ENCODE measurements around the gene CHD1.

CHD1 gene

DNA sequence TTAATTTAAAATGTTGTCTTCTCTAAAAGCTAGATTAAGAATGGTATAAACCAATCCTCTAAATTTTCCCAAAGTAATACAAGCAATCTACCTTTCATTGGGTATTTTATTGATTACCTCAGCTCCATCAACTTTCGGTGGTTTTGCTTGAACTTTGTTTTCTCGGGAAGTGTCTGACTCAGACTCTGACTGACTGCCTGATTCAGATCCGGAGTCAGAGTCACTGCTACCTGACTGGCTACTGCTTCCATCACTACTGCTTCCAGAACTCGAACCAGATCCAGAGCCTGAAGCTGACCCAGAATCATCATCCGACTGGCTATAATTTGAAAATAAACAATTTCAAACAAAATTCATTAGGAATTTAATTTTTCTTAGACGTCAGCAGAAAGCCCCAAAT lies 24.0 kb downstream of the CHD1 start:
- no peak for DNase-seq (ENCODE audit: low read depth, low spot score)

DNA sequence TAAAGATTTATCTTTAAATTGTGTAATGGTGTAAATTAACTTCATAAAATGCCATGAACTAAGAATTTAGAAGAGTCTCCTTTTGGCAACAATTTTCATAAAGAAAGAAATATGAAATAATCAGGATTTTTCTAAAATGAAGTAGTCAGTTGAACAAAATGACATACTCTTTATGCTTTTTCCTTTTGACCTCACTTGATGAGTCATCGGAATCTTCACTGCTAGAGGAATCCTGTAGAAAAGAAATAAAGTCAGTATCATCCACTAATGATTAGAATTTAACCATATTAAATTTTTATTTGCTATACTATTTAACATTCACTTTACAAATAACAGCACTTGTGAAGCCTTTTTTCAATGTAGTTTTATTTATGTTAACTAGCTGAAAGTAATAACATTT lies 26.1 kb downstream of the CHD1 start:
- DNase-seq (ENCODE audit: low read depth, low spot score): no peak

DNA sequence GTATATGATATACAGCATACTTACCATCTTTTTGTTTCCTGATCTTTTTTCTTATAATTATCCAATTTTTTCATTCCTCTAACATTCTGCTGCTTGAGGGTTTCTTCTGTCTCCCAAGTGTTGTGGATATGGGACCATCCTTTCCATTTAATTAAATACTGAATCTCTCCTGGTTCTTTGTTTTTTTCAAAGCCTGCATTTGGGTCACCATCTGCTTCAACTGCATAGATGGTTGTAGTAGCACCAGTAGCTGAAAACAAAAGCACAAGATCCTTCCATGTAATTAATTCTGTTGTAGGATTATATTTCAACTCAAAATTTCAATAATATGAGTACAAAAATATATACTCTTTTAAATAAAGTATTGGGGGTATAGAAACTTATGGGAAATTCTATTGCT lies 29.4 kb downstream of the CHD1 start:
- no peak for DNase-seq (ENCODE audit: low read depth, low spot score)

DNA sequence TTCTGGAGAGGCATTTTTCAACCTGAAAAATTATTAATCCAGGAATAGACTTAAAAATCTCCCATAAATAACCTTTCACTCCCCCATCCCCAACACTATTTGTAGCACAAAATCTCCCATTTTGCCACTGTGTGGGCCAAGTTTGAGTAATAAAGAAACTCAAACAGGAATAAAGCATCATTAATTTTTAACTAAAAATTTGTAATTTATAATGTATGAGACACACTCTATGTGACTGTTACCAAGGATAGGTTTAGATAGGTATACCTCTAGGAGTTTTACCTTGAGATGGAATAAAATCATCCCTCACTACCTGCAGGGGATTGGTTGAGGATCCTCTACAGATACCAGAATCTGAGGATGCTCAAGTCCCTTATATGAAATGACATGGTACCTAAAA lies 30.1 kb downstream of the CHD1 start:
- no peak for DNase-seq (ENCODE audit: low read depth, low spot score)

DNA sequence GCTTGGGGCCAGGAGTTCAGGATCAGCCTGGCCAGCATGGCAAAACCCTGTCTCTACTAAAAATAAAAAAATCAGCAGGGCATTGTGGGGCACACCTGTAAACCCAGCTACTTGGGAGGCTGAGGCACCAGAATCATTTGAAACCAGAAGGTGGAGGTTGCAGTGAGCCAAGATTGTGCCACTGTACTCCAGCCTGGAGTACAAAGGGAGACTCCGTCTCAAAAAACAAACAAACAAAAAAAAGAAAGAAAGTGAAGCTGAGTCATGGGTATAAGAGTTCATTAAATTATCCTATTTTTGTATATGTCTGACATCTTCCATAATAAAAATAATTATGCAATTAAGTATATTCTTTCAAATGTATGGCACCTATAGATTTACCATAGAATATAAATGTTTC lies 37.2 kb downstream of the CHD1 start:
- DNase-seq (ENCODE audit: low read depth, low spot score): no peak

DNA sequence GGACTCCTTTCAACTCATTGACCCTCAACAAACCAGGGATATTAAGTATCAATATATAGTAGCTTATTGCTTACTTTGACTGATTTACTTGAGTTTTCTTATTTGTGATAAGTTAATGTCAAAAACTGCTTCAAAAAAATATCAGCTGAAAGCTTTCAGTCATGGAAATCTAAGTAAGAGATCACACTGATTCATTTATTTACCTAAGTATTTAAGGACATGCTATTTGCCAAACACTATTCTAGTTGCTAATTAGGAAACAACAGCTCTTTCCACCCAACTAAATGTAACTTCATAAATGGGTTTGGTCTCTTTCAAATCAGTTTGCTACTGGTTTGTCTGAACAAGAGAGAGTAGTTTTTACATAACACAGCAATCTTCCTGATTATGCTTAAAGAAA lies 48.2 kb downstream of the CHD1 start:
- DNase-seq (ENCODE audit: low read depth, low spot score): no peak

DNA sequence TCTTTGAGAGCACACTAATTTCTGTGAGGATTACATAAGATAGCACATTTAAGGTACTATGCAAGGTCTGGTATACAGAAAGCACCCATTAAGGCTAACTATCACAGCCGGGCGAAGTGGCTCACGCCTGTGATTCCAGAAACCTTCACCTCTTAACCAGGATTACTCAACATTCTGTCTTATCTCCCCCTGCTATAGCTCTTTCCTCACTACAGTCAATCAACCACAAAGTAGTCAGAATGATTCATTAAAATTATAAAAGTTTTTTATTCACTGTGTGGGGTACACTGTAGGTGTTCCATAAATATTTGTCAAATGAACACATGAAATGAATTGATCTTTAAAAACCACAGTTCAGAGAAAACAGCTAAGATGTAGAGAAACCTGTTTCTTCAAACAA lies 48.7 kb downstream of the CHD1 start:
- no peak for DNase-seq (ENCODE audit: low read depth, low spot score)

DNA sequence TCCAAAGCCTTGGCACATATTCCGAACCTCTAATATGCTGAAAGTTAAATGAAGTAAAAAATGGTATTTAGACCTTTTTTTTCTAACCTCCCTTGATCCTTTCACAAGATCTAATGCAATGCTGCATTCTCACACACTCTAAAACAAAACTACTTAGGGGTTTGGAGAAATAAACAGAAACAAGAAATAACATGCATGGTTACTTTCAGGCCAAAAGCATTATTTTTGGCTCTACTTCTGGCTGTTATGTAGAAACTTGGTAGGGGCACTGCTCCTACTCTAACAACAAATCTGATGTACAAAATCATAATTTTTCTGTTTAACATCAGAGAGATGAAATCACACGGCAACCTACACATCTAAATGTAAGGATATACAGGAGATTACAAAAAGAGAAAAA lies 51.2 kb downstream of the CHD1 start:
- DNase-seq (ENCODE audit: low read depth, low spot score): no peak

DNA sequence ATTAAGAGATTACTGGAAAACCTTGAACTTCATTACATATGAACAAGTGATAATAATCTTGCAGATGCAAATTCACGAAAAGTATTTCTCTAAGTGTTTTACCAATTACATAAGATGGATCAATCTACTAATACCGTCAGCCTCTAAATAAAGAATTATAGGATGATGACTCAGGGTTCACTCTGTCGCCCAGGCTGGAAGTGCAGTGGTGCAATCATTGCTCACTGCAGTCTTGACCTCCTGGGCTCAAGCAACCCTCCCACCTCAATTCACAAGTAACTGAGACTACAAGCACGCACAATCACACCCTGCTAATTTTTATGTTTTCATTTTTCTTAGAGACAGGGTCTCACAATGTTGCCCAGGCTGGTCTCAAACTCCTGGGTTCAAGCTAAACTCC lies 56.1 kb downstream of the CHD1 start:
- DNase-seq (ENCODE audit: low read depth, low spot score): no peak

DNA sequence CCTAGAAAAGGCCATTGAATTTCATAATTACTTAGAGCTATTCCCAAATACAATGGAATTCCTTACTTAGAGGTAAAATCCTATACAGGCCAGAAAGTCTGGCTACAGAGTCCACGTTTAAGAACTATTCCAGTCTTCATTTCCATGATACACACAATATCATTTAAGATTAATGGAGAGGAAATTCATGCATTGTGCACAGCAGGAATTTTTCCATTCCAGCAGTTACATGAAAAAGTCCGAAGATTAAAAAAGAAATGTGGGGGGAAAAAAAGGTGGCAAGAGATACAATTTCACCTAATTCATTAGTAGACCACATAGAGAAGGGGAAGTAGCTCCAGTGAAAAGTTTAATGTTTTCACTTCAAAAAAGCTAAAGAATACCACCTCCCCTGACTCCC lies 63.1 kb downstream of the CHD1 start:
- no peak for DNase-seq (ENCODE audit: low read depth, low spot score)

DNA sequence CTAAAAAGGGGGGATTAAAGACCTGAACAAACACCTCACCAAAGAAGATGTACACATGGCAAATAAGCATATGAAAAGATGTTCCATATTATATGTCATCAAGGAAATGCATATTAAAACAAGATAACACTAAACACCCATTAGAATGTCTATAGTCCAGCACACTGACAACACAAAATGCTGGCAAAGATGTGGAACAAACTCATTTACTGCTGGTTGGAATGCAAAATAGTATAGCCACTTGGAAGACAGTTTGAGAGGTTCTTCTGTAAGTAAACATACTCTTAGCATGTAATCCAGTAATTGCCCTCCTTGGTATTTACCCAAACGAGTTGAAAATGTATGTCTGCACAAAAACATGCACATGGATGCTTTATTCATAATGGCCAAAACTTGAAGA lies 81.8 kb downstream of the CHD1 start:
- DNase-seq (ENCODE audit: low read depth, low spot score): no peak

DNA sequence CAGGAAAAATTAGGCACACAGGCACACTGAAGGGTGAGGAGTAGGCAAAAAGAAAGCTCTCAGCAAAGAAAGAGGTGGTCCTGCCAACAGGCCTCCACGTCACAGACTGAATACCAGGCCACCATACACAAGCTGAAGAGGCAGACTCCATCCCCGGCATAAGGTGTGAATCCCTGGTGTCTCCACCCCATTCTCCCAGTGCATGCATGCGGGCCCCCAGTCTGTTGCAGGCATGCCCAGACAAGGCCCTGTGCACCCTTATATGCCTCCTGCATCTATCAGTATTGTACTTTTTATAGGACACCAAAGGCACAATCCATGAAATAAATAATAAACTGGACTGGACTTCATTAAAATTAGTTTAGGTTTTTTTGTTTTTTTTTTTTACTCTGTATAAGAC lies 82.3 kb downstream of the CHD1 start:
- DNase-seq (ENCODE audit: low read depth, low spot score): no peak

DNA sequence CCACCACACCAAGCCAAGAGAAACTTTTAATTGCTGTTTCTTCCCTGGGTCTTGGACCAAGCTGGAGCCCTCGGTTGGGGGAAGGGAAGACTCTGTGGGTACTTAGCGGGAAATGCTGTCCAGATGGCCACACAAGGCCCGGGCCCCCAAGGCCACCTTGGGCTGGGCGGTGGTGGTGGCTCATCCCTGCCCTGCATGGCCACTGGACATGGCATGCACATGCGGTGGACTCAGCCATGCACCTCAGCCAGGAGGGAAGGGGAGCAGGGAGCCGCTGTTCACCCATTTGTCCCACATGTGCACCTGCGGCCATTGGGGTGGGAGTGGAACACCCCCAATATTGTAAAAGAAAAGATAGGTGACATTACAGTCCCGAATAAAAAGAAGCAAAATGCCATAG lies 82.9 kb downstream of the CHD1 start:
- DNase-seq (ENCODE audit: low read depth, low spot score): no peak

DNA sequence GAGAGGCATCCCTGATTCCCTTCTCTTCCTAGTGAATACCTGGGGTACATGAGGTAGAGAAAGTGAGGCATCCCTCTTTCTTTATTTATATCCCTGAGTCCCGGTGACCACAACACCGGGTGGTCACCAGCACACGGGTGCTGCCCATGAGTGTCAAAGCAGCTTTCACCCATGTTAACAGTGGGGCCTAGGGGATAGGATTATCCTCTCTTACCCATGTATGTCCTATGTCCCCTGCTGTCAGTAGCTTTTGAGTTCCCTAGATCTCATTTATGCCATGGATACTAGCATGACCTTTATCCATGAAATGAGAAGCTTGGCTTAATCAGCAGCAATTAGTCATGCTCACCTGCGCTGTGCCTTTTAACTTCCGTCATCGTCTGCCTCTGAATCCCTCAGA lies 83.9 kb downstream of the CHD1 start:
- DNase-seq (ENCODE audit: low read depth, low spot score): no peak

DNA sequence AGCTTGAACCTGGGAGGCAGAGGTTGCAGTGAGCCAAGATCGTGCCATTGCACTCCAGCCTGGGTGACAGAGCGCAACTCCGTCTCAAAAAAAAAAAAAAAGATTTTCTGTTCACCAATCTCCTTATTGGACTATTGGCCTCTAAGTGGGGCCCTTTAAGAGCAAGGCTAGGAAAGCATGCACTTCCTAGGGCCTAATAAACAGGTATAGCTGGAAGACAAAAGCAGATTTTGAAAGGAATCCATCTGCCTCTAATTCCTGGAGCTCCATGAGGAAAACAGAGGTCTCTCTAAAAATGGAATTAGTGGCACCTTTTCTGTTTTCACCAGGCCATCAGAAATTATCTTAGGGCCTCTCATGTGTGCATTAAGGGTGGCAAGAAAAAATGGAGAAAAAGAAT lies 85.3 kb downstream of the CHD1 start:
- DNase-seq (ENCODE audit: low read depth, low spot score): no peak

DNA sequence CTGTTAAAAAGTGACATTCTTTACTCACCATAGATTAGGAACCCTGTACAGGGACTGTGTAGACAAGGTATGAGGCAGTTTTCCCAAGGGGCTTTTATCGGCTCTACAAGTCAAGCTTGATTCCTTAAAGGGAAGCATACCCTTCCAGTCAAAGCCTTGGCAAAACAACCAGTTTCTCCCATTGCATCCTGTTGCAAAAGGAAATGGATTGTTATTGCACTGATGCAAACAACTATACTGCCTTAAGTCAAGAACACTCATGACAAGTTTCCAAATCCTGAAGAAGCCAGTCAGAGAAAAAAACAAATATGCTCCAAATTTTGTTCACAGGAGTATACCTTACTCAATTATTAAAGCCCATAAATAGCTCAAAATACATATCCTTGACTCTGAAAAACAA lies 87.9 kb downstream of the CHD1 start:
- no peak for DNase-seq (ENCODE audit: low read depth, low spot score)

DNA sequence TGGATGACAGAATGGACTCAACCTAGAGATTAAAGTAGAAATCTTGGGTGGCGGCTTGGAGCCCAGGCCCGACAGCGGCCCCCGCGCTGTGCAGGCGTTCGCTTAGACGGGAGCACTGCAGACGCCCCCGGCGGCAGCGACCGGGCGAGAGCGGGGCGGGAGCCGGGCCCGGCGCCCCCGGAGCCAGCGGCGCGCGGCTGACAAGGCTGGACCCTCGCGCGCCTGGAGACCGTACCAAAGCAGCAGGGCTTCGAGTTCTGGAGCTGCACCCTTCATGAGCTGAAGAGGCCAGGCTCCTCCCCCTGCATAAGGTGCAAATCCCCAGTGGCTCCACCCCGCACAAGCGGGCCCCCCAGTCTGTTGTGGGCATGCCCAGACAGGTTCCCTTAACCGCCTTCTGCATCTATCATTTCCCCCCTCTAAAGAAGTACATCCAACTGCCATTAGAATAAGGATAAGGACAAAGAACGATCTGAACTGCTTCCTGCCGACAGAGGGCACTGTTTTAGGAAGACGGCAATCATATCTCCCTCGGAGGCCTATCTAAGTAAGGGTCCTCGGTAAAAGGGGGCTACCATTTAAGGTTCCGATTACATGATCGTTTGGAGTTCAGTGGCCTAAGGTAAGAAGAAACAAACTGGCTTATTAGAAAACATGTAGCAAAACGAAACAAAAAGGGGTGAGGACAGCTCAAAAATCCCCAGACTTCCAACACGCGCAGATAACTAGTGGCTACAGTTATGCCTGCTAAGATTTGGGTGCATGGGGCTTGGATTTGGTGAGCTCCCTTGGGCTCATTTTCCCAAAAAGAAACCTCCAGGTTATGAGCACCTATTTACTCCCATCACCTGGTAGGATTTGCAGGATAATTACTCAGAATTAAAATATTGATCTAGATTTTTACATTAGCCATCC lies 89.1 kb downstream of the CHD1 start:
- no peak for DNase-seq (ENCODE audit: low read depth, low spot score)

DNA sequence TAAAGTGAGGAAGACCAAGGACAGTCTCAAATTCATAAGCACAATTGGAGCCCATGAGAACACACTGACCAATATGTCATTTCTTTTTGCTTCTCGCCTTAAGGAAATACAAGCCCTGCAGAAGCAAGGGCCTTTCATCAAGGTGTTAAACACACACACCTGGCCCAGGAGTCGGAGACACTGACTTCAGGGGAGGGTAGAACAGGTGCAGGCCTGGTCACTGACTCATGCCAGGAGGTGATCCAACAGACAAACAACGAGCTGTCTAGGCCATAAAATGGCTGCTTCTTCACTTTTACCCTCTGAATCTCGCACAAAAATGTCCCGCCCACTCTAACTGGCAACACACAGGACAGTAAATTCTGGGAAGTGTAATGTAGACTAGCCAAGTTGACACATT lies 92.6 kb downstream of the CHD1 start:
- DNase-seq (ENCODE audit: low read depth, low spot score): no peak

DNA sequence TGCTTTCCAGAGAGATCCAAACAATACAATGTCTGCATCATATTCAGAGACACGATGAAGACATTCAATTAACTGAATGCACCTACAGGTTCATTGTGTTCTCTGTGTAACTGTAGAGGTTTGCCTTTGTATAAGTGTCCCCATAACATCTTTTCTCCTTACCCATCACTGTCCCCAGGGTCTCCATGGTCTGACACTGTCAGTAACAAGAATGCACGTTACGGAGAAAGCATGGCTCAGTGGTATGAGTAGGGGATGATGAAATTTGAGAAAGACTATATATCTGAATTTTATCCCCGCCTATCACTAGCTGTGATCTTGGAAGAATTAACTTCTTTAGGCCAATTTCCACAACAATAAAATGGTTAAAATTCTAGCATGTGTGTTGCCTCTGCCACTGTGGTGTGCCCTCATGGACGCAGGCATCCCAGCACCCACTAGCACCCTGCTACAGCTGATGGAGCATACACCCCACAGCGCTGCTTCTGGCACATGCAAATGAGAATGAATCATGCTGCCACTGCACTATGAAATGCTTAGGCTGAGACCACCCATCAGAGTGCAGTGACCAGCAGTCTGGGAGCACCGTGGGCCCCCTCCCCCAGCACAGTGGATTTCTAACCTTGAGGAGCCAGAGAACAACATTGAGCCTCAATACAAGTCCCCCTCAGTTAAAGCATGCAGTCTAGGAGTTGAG lies 101.1 kb downstream of the CHD1 start:
- no peak for DNase-seq (ENCODE audit: low read depth, low spot score)

DNA sequence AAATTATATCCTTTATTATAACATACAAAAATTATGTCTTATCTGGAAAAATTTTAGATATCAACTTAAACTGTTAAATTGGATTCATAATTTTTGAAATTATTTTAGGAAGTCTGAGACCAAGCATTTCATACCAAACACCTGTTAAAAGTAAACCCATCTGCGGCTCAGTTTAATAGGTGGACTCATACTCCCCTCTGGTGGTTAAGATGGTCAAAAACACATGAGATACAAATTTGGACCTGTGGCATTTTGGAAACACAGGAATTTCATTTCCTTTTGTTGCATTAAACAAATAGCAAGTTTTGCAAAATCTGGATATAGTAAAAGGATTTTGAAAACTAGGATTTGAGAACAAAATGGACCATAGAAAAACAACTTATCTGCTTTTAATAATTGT lies 101.6 kb downstream of the CHD1 start:
- DNase-seq (ENCODE audit: low read depth, low spot score): peak; percentile 23

DNA sequence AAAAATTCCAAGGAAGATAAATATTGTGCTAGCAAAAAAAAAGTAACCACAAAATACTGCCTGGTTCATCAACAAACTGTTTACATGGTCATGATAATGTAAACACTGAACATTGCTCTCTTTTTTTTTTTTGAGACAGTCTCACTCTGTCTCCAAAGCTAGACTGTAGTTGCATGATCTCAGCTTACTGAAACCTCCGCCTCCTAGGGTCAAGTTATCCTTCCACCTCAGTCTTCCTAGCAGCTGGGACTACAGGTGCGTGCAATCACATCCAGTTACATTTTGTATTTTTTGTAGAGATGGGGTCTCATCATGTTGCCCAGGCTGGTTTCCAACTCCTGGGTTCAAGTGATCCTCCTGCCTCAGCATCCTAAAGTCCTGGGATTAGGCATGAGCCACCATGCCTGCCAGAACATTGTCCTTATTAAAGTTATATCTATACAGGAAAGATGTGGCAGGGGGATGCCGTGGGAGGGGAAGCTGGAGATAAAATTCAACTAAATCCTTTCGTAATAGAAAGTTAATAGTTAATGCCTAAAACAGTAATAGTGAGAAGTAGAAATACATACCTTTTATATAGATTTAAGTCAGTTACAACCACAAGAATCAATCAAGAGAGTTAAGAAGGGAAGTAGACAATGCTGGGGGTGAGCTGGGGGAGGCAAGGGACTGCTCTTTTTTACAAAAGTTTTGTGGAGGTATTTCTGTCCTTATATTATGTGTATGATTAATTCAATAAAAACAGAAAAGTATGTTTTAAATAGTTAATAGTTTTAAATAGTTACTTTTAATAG lies 103.0 kb downstream of the CHD1 start:
- no peak for DNase-seq (ENCODE audit: low read depth, low spot score)

DNA sequence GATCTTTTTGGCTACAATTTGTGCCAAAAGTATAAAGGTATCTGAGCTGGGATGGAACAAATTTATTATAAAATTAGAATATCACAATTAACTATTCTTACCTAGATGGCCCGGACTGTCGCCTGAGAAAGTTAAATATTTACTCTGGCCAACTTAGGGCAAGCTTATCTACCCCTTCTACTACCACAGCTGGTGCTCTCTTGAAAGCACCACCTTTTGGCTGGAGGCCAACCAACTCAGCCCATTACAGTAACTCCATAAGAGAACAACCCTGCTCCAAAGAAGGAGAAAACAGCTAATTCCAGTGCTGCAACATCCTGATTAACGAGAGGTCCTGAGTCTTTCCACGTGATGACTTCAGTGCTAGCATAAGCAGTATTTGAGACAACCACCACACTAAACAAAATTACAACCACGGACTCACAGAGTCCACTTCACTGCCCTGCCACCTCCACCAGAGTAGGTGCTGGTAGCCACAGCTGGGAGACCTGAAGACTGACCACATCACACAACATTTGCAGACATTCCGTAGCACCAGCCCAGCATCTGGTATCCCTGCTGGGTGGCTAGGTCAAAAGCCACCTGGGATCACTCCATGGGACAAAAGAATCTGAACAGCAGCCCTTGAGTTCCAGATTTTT lies 112.1 kb downstream of the CHD1 start:
- DNase-seq (ENCODE audit: low read depth, low spot score): no peak
